B cell (primary cell): ENCODE data around the gene LMAN1L. TPM values are rescaled to one million over a fixed set of nuclear protein-coding genes. Genes with fewer than 3 reads are reported as not detected.
A peak's percentile ranks its signal among the peaks of the same experiment; 100 is the strongest.

Experiments used
- ATAC-seq: fragments of 200-7000 bp; cut with Tn5 transposase; one replicate; pipeline ENCODE4 v1.10.0; 2021; ENCODE audit warnings: low read depth, mild to moderate bottlenecking, moderate number of reproducible peaks, moderate library complexity
- CTCF ChIA-PET: fragments of 350-600 bp; sonication (Branson Sonifier 250); formaldehyde crosslinking; loops from one replicate; lab custom pipeline; 2021; ENCODE audit warnings: antibody characterized with exemption, inconsistent platforms; lab: Charles Lee
- POLR2A ChIA-PET: fragments of 350-600 bp; sonication (Branson Sonifier 250); formaldehyde crosslinking; loops from one replicate; lab custom pipeline; 2021; ENCODE audit warnings: antibody characterized with exemption; lab: Charles Lee
- DNase-seq: peaks from one replicate; pipeline ENCODE4 v3.0.0; 2013
- H2AFZ ChIP-seq: 2 replicates; pipeline ENCODE4 v1.6.1; 2012; ENCODE audit warnings: mild to moderate bottlenecking, low read depth, low read length; ENCODE audit not compliant: insufficient read depth, poor library complexity, severe bottlenecking
- H3K27ac ChIP-seq, 2 donors: 1 replicate in 1 of 2; 2 replicates in 1 of 2; pipeline ENCODE4 v1.5.1; 2012 to 2013; ENCODE audit warnings: low read length in 2 of 2, mild to moderate bottlenecking in 2 of 2, moderate library complexity in 1 of 2
- H3K27me3 ChIP-seq, 4 experiments: fragments of 200-600 bp in 1 of 4; sonication (generic) in 1 of 4; replicated peaks in 1 of 4; 1 replicate in 2 of 4; 2 replicates in 2 of 4; pipeline versions ENCODE4 v1.6.1 to v1.7.0; 2013 to 2016; ENCODE audit warnings: low read length in 3 of 4, mild to moderate bottlenecking in 2 of 4, mixed read lengths in 1 of 4, moderate library complexity in 1 of 4; ENCODE audit not compliant: insufficient read depth in 4 of 4, control insufficient read depth in 3 of 4; ENCODE audit errors: control extremely low read depth in 1 of 4
- H3K36me3 ChIP-seq, 2 experiments: replicated peaks in 1 of 2; 1 replicate in 1 of 2; 2 replicates in 1 of 2; pipeline versions ENCODE4 v1.6.1 to v1.7.1; 2013; ENCODE audit warnings: low read length in 1 of 2; ENCODE audit not compliant: insufficient read depth in 2 of 2, control insufficient read depth in 1 of 2; ENCODE audit errors: control extremely low read depth in 1 of 2, extremely low read depth in 1 of 2
- H3K4me1 ChIP-seq, 2 donors: fragments of 200-600 bp in 1 of 2; sonication (generic) in 1 of 2; 1 replicate in 1 of 2; 2 replicates in 1 of 2; pipeline versions ENCODE4 v1.5.1 to v1.6.1; 2013 to 2017; ENCODE audit warnings: low read length in 2 of 2; ENCODE audit not compliant: control insufficient read depth in 2 of 2, insufficient read depth in 2 of 2
- H3K4me2 ChIP-seq: replicated peaks from 2 replicates; pipeline ENCODE3; 2012; ENCODE audit warnings: mild to moderate bottlenecking, low read depth, low read length; ENCODE audit not compliant: poor library complexity, severe bottlenecking
- H3K4me3 ChIP-seq, 5 experiments: fragments of 200-600 bp in 1 of 5; sonication (generic) in 1 of 5; 1 replicate in 3 of 5; 2 replicates in 2 of 5; pipeline versions ENCODE4 v1.5.1 to v1.7.0; 2011 to 2016; ENCODE audit warnings: low read length in 4 of 5, mild to moderate bottlenecking in 4 of 5, low read depth in 2 of 5, control low read depth in 1 of 5, moderate library complexity in 1 of 5; ENCODE audit not compliant: insufficient read depth in 1 of 5; ENCODE audit errors: control extremely low read depth in 1 of 5, extremely low read depth in 1 of 5
- H3K79me2 ChIP-seq: fragments of 200-600 bp; sonication (generic); one replicate; pipeline ENCODE4 v1.6.0; 2016; ENCODE audit warnings: low read length; ENCODE audit not compliant: control insufficient read depth, insufficient read depth
- H3K9ac ChIP-seq: fragments of 200-600 bp; sonication (generic); 2 replicates; pipeline ENCODE4 v1.6.1; 2017; ENCODE audit warnings: mild to moderate bottlenecking, low read length, moderate library complexity
- H3K9me3 ChIP-seq, 3 donors: one replicate each; pipeline versions ENCODE4 v1.6.1 to v1.7.1; 2013; ENCODE audit warnings: low read length in 2 of 3; ENCODE audit not compliant: control insufficient read depth in 2 of 3, insufficient read depth in 1 of 3; ENCODE audit errors: control extremely low read depth in 1 of 3
- H4K20me1 ChIP-seq: 2 replicates; pipeline ENCODE4 v1.6.0; 2012; ENCODE audit warnings: mild to moderate bottlenecking, low read length; ENCODE audit not compliant: insufficient read depth, control insufficient read depth, poor library complexity, severe bottlenecking
- H3K27ac Mint-ChIP-seq: one replicate; pipeline ENCODE4 v1.8.0; 2021; ENCODE audit warnings: mixed read lengths
- H3K27me3 Mint-ChIP-seq: one replicate; pipeline ENCODE4 v1.8.0; 2021; ENCODE audit warnings: mixed read lengths
- H3K4me1 Mint-ChIP-seq: one replicate; pipeline ENCODE4 v1.8.0; 2021; ENCODE audit warnings: mixed read lengths
- H3K4me3 Mint-ChIP-seq: one replicate; pipeline ENCODE4 v1.8.0; 2021; ENCODE audit warnings: mixed read lengths
- H3K9me3 Mint-ChIP-seq: one replicate; pipeline ENCODE4 v1.8.0; 2022; ENCODE audit warnings: mixed read lengths; ENCODE audit not compliant: insufficient read depth
- EZH2 ChIP-seq: IDR thresholded peaks from 2 replicates; pipeline ENCODE4 v1.6.1; 2012; ENCODE audit warnings: borderline replicate concordance, low read depth, mild to moderate bottlenecking, moderate library complexity, low read length; ENCODE audit not compliant: insufficient read depth, poor library complexity, severe bottlenecking
- WGBS: methylation state at CpG from one replicate; pipeline ENCODE4 v1.1.5; 2013; ENCODE audit warnings: missing lambda C conversion rate; ENCODE audit not compliant: insufficient coverage; 5-methylcytosine and 5-hydroxymethylcytosine counted together
- intact Hi-C: fragments of 100-400 bp; cut with micrococcal nuclease; formaldehyde crosslinking; loops from one replicate; pipeline ENCODE4 v1.10.0; 2022
- polyA plus RNA-seq: library from polyadenylated mRNA; depleted of rRNA; stranded (reverse); fragments of >200 nt; gene quantifications from 2 replicates; pipeline ENCODE4 v1.2.3, GENCODE V29; 2012
- total RNA-seq, 2 donors: library from RNA; stranded (reverse); fragments of 120-200 nt in 1 of 2; gene quantifications; 1 replicate in 1 of 2; 2 replicates in 1 of 2; pipeline versions ENCODE4 v1.2.3 to v1.2.4, GENCODE V29; 2013 to 2022
- TF ChIP-seq, protein P1 (sequence below): fragments of 200-600 bp; IDR thresholded peaks from one replicate; pipeline ENCODE4 v1.8.0; 2022; ENCODE audit warnings: antibody characterized with exemption, mild to moderate bottlenecking

Gene LMAN1L
- total and polyA plus RNA-seq, 2 donors (not counting 1 experiment from before 2014, with no cell fraction given), result 0.60 to 1.1 TPM

DNA sequence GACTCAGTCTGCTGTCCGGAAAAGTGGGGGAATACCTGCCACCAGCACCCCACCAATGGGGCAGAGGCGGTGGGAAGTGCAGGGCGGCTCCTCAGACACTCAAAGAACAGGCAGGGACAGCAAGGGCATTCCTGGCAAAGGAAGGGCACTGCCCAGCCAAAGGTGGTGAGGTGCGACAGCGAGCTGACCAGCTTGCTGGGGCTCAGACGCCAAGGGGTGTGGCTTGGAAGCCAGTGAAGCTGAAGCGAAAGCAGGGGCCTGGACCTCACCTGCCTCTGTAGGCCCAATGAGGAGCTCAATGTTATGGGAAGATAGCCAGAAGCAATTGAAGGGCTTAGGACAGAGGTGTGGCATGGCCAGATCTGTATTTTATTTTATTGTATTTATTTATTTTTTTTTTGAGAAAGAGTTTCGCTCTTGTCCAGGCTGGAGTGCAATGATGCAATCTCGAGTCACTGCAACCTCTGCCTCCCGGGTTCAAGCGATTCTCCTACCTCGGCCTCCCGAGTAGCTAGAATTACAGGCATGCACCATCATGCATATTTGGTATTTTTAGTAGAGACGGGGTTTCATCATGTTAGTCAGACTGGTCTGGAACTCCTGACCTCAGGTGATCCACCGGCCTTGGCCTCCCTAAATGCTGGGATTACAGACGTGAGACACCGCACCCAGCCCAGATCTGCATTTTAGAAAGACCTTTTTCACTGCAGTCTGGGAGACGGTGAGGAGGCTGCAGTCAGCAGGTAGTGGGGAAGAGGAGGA lies 4.4 kb upstream of the LMAN1L start:
- CTCF ChIA-PET, result interaction anchor here (1.0 to 37.1 kb wide), 3 partner anchors 9 to 143 kb away, joined by 4 to 2548 read pairs (median 4); partner anchors contain the start of gene CSK
- no peak for DNase-seq
- H3K4me1 ChIP-seq, result peaks cover 16 to 24% of the 10 kb centered on the region in 2 donors

More for the DNA sequence above, 4.4 kb upstream of the LMAN1L start:
- Histone ChIP-seq H3K9ac (no peak overlapping the region), H3K36me3 (peaks cover 0 to 6% of the 10 kb centered on the region in 2 experiments), H3K4me2 (no peak overlapping the region), H3K27ac (peak overlapping the region in 1 of 2 donors; percentile 70), H4K20me1 (peaks cover 20% of the 10 kb centered on the region), H3K27me3 (no peaks in the 10 kb centered on the region), H2AFZ (no peak overlapping the region), H3K4me3 (no peak overlapping the region), H3K9me3 (no peaks in the 10 kb centered on the region), H3K79me2 (peaks cover 4% of the 10 kb centered on the region)
- WGBS, result 87% methylated on average over 14 of the region's 18 CpGs
- Mint-ChIP-seq H3K9me3 (no peaks in the 10 kb centered on the region), H3K4me1 (peaks cover 30% of the 10 kb centered on the region), H3K27ac (peak overlapping the region; percentile 82), H3K27me3 (no peaks in the 10 kb centered on the region), H3K4me3 (no peak overlapping the region)
- POLR2A ChIA-PET, result interaction anchor here (1.0 to 1.2 kb wide), 3 partner anchors 9 to 38 kb away, joined by 3 to 8 read pairs (median 3); no protein-coding TSS in a partner anchor
- no peak for ATAC-seq
- TF ChIP-seq, protein P1, sequence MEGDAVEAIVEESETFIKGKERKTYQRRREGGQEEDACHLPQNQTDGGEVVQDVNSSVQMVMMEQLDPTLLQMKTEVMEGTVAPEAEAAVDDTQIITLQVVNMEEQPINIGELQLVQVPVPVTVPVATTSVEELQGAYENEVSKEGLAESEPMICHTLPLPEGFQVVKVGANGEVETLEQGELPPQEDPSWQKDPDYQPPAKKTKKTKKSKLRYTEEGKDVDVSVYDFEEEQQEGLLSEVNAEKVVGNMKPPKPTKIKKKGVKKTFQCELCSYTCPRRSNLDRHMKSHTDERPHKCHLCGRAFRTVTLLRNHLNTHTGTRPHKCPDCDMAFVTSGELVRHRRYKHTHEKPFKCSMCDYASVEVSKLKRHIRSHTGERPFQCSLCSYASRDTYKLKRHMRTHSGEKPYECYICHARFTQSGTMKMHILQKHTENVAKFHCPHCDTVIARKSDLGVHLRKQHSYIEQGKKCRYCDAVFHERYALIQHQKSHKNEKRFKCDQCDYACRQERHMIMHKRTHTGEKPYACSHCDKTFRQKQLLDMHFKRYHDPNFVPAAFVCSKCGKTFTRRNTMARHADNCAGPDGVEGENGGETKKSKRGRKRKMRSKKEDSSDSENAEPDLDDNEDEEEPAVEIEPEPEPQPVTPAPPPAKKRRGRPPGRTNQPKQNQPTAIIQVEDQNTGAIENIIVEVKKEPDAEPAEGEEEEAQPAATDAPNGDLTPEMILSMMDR, result no peak
- no peak for TF ChIP-seq EZH2
- intact Hi-C loops, result no loop called here
